Liver (tissue), 9 donors: ENCODE measurements around the gene HERPUD2. TPM values are rescaled to one million over a fixed set of nuclear protein-coding genes. Genes with fewer than 3 reads are reported as not detected.
A peak's percentile ranks its signal among the peaks of the same experiment; 100 is the strongest.

Experiments used
- DNase-seq: peaks from one replicate; pipeline ENCODE4 v3.0.0-alpha.2; 2017; ENCODE audit warnings: low spot score
- H3K27ac ChIP-seq, 2 donors: one replicate each; pipeline ENCODE4 v1.7.0; 2013; ENCODE audit warnings: inconsistent platforms in 2 of 2, low read length in 2 of 2, control low read depth in 1 of 2, low read depth in 1 of 2, mild to moderate bottlenecking in 1 of 2
- H3K27me3 ChIP-seq, 4 donors: one replicate each; pipeline versions ENCODE4 v1.6.1 to v1.7.0; 2013; ENCODE audit warnings: low read length in 3 of 4, inconsistent platforms in 1 of 4, mild to moderate bottlenecking in 1 of 4, moderate library complexity in 1 of 4; ENCODE audit not compliant: control insufficient read depth in 4 of 4, insufficient read depth in 4 of 4
- H3K36me3 ChIP-seq, 4 donors: one replicate each; pipeline versions ENCODE4 v1.6.1 to v1.7.0; 2013; ENCODE audit warnings: low read length in 3 of 4, mild to moderate bottlenecking in 3 of 4, low read depth in 1 of 4, moderate library complexity in 1 of 4; ENCODE audit not compliant: control insufficient read depth in 4 of 4, insufficient read depth in 3 of 4
- H3K4me1 ChIP-seq, 4 donors: one replicate each; pipeline versions ENCODE4 v1.6.1 to v1.7.0; 2013; ENCODE audit warnings: low read length in 3 of 4, mild to moderate bottlenecking in 3 of 4, moderate library complexity in 1 of 4; ENCODE audit not compliant: control insufficient read depth in 4 of 4, insufficient read depth in 4 of 4
- H3K4me3 ChIP-seq, 3 donors: one replicate each; pipeline versions ENCODE4 v1.6.1 to v1.7.0; 2013; ENCODE audit warnings: low read length in 3 of 3, control low read depth in 1 of 3, low read depth in 1 of 3, mild to moderate bottlenecking in 1 of 3
- H3K9ac ChIP-seq, 2 donors: one replicate each; pipeline ENCODE4 v1.7.0; 2013; ENCODE audit warnings: low read length in 2 of 2, mild to moderate bottlenecking in 2 of 2, moderate library complexity in 2 of 2, control low read depth in 1 of 2, low read depth in 1 of 2
- H3K9me3 ChIP-seq, 4 donors: one replicate each; pipeline versions ENCODE4 v1.6.1 to v1.7.0; 2013; ENCODE audit warnings: low read length in 3 of 4; ENCODE audit not compliant: control insufficient read depth in 4 of 4
- ATF3 ChIP-seq: IDR thresholded peaks from 2 replicates; pipeline ENCODE4 v1.6.1; 2016; ENCODE audit warnings: antibody characterized with exemption
- CTCF ChIP-seq: fragments of 150-350 bp; IDR thresholded peaks from 2 replicates; pipeline ENCODE4 v1.5.1; 2017; ENCODE audit warnings: improper control_type of control experiment, low read depth, low read length; ENCODE audit not compliant: missing input control
- EGR1 ChIP-seq, 2 donors: IDR thresholded peaks; 2 replicates each; pipeline ENCODE4 v1.6.1; 2016 to 2018; ENCODE audit warnings: antibody characterized with exemption in 2 of 2, low read depth in 2 of 2
- FOXA1 ChIP-seq: IDR thresholded peaks from 2 replicates; pipeline ENCODE4 v1.6.1; 2016; ENCODE audit warnings: antibody characterized with exemption
- FOXA2 ChIP-seq: IDR thresholded peaks from 2 replicates; pipeline ENCODE4 v1.6.1; 2016; ENCODE audit warnings: antibody characterized with exemption
- GABPA ChIP-seq, 2 donors: IDR thresholded peaks in 1 of 2; conservative IDR thresholded peaks in 1 of 2; 2 replicates each; pipeline ENCODE4 v1.6.1; 2016; ENCODE audit warnings: antibody characterized with exemption in 2 of 2, mild to moderate bottlenecking in 1 of 2, moderate library complexity in 1 of 2
- HNF4A ChIP-seq, 2 donors: conservative IDR thresholded peaks; 2 replicates each; pipeline ENCODE4 v1.6.1; 2016; ENCODE audit warnings: antibody characterized with exemption in 2 of 2, mild to moderate bottlenecking in 2 of 2
- HNF4G ChIP-seq: IDR thresholded peaks from 2 replicates; pipeline ENCODE4 v1.6.1; 2016; ENCODE audit warnings: antibody characterized with exemption
- JUND ChIP-seq, 2 donors: IDR thresholded peaks; 2 replicates each; pipeline ENCODE4 v1.6.1; 2016; ENCODE audit warnings: antibody characterized with exemption in 2 of 2
- MAX ChIP-seq: IDR thresholded peaks from 2 replicates; pipeline ENCODE4 v1.6.1; 2016; ENCODE audit warnings: antibody characterized with exemption
- NR2F2 ChIP-seq: IDR thresholded peaks from 2 replicates; pipeline ENCODE4 v1.6.1; 2016; ENCODE audit warnings: antibody characterized with exemption
- RAD21 ChIP-seq, 2 donors: IDR thresholded peaks; 2 replicates each; pipeline ENCODE4 v1.6.1; 2016; ENCODE audit warnings: antibody characterized with exemption in 2 of 2, mild to moderate bottlenecking in 2 of 2
- REST ChIP-seq: IDR thresholded peaks from 2 replicates; pipeline ENCODE4 v1.6.1; 2016; ENCODE audit warnings: antibody characterized with exemption, mild to moderate bottlenecking
- RXRA ChIP-seq, 2 donors: IDR thresholded peaks; 2 replicates each; pipeline ENCODE4 v1.6.1; 2017 to 2018; ENCODE audit warnings: antibody characterized with exemption in 2 of 2, mild to moderate bottlenecking in 1 of 2
- SP1 ChIP-seq: IDR thresholded peaks from 2 replicates; pipeline ENCODE4 v1.6.1; 2018; ENCODE audit warnings: antibody characterized with exemption, mild to moderate bottlenecking
- TAF1 ChIP-seq: conservative IDR thresholded peaks from 2 replicates; pipeline ENCODE4 v1.6.1; 2016; ENCODE audit warnings: antibody characterized with exemption, mild to moderate bottlenecking
- YY1 ChIP-seq: IDR thresholded peaks from 2 replicates; pipeline ENCODE4 v1.6.1; 2016; ENCODE audit warnings: antibody characterized with exemption, mild to moderate bottlenecking
- ZBTB33 ChIP-seq: IDR thresholded peaks from 2 replicates; pipeline ENCODE4 v1.6.1; 2016; ENCODE audit warnings: antibody characterized with exemption
- WGBS: extraction: QIAGEN DNeasy Blood & Tissue Kit; methylation state at CpG from one replicate; pipeline ENCODE4 v1.1.7; 2013; 5-methylcytosine and 5-hydroxymethylcytosine counted together
- polyA plus RNA-seq, 2 donors: library from polyadenylated mRNA; stranded (reverse) in 1 of 2; unstranded in 1 of 2; fragments of 200-250 nt in 1 of 2; fragments of >200 nt in 1 of 2; fragmentation: Nextera tagmentation in 1 of 2; extraction: Ambion mirVana in 1 of 2; gene quantifications; one replicate each; pipeline versions ENCODE4 v1.2.1 to v1.2.3, GENCODE V29; 2013 to 2015
- total RNA-seq, 2 donors: library from RNA; depleted of rRNA; stranded (reverse); fragments of >200 nt; gene quantifications; one replicate each; pipeline ENCODE4 v1.2.3, GENCODE V29; 2014
- donor health status: healthy.
- donor health status: healthy.
- donor health status: healthy.
- donor health status: healthy.
- donor health status: healthy.

Gene HERPUD2
- total and polyA plus RNA-seq, 4 donors, result 9.7 to 22.0 (median 13.7) TPM

- no peak for TF ChIP-seq ZBTB33
Observed at GRCh38 chr7:35593899-35594298, 101.0 kb downstream of the HERPUD2 start (continued).

- peak; percentile 57 for TF ChIP-seq HNF4G
- TF ChIP-seq HNF4A (conservative IDR thresholded peaks at IDR 0.05), result peak; percentile 61 to 89
- no peak for TF ChIP-seq GABPA (IDR thresholded peaks at IDR 0.05 in 1 of 2, conservative IDR thresholded peaks at IDR 0.05 in 1 of 2)
- TF ChIP-seq ATF3, result no peak
- TF ChIP-seq NR2F2, result no peak
- peak in 1 of 2 donors; percentile 15 for TF ChIP-seq RXRA (IDR thresholded peaks at IDR 0.05)
- no peak for TF ChIP-seq RAD21 (IDR thresholded peaks at IDR 0.05)
- no peak overlapping the region for H3K4me3 ChIP-seq
- no peaks in the 10 kb centered on the region for H3K27me3 ChIP-seq
- no peak overlapping the region for H3K27ac ChIP-seq
- H3K36me3 ChIP-seq, result no peaks in the 10 kb centered on the region
- H3K4me1 ChIP-seq, result no peaks in the 10 kb centered on the region
- no peak overlapping the region for H3K9ac ChIP-seq
- no peak for DNase-seq
- no peaks in the 10 kb centered on the region for H3K9me3 ChIP-seq
- WGBS, result 84% methylated on average over 4 of the region's 4 CpGs
Observed at GRCh38 chr7:35588647-35589046, 106.3 kb downstream of the HERPUD2 start.

GRCh38 chr7:35584990-35585389 lies 109.9 kb downstream of the HERPUD2 start:
- Histone ChIP-seq H3K4me3 (no peak overlapping the region), H3K27me3 (no peaks in the 10 kb centered on the region), H3K4me1 (no peaks in the 10 kb centered on the region), H3K27ac (no peak overlapping the region), H3K9me3 (peaks cover 0 to 3% (median under 1%) of the 10 kb centered on the region in 4 donors), H3K36me3 (no peaks in the 10 kb centered on the region), H3K9ac (no peak overlapping the region)
- no peak for TF ChIP-seq EGR1 (IDR thresholded peaks at IDR 0.05; ENCODE audit: low read depth in 2 of 2)
- TF ChIP-seq ZBTB33, result no peak
- TF ChIP-seq SP1, result no peak
- no peak for TF ChIP-seq RXRA (IDR thresholded peaks at IDR 0.05)
- no peak for TF ChIP-seq JUND (IDR thresholded peaks at IDR 0.05)
- TF ChIP-seq HNF4G, result no peak
- TF ChIP-seq MAX, result no peak
- TF ChIP-seq REST, result no peak
- TF ChIP-seq FOXA1, result no peak
- TF ChIP-seq FOXA2, result no peak
- no peak for TF ChIP-seq NR2F2
- no peak for TF ChIP-seq ATF3
- no peak for TF ChIP-seq GABPA (IDR thresholded peaks at IDR 0.05 in 1 of 2, conservative IDR thresholded peaks at IDR 0.05 in 1 of 2)
- no peak for TF ChIP-seq RAD21 (IDR thresholded peaks at IDR 0.05)
- TF ChIP-seq TAF1, result no peak
- no peak for TF ChIP-seq YY1
- TF ChIP-seq CTCF, result no peak
- WGBS, result 84% methylated on average over 2 of the region's 2 CpGs
- no peak for DNase-seq
